Liver (tissue), 9 donors: ENCODE measurements around the gene CDC27. TPM values are rescaled to one million over a fixed set of nuclear protein-coding genes. Genes with fewer than 3 reads are reported as not detected.

ENCODE experiments used
- DNase-seq: peaks from one replicate; pipeline ENCODE4 v3.0.0-alpha.2; 2017; ENCODE audit warnings: low spot score
- H3K27ac ChIP-seq, 2 donors: one replicate each; pipeline ENCODE4 v1.7.0; 2013; ENCODE audit warnings: inconsistent platforms in 2 of 2, low read length in 2 of 2, control low read depth in 1 of 2, low read depth in 1 of 2, mild to moderate bottlenecking in 1 of 2
- H3K27me3 ChIP-seq, 4 donors: one replicate each; pipeline versions ENCODE4 v1.6.1 to v1.7.0; 2013; ENCODE audit warnings: low read length in 3 of 4, inconsistent platforms in 1 of 4, mild to moderate bottlenecking in 1 of 4, moderate library complexity in 1 of 4; ENCODE audit not compliant: control insufficient read depth in 4 of 4, insufficient read depth in 4 of 4
- H3K36me3 ChIP-seq, 4 donors: one replicate each; pipeline versions ENCODE4 v1.6.1 to v1.7.0; 2013; ENCODE audit warnings: low read length in 3 of 4, mild to moderate bottlenecking in 3 of 4, low read depth in 1 of 4, moderate library complexity in 1 of 4; ENCODE audit not compliant: control insufficient read depth in 4 of 4, insufficient read depth in 3 of 4
- H3K4me1 ChIP-seq, 4 donors: one replicate each; pipeline versions ENCODE4 v1.6.1 to v1.7.0; 2013; ENCODE audit warnings: low read length in 3 of 4, mild to moderate bottlenecking in 3 of 4, moderate library complexity in 1 of 4; ENCODE audit not compliant: control insufficient read depth in 4 of 4, insufficient read depth in 4 of 4
- H3K4me3 ChIP-seq, 3 donors: one replicate each; pipeline versions ENCODE4 v1.6.1 to v1.7.0; 2013; ENCODE audit warnings: low read length in 3 of 3, control low read depth in 1 of 3, low read depth in 1 of 3, mild to moderate bottlenecking in 1 of 3
- H3K9ac ChIP-seq, 2 donors: one replicate each; pipeline ENCODE4 v1.7.0; 2013; ENCODE audit warnings: low read length in 2 of 2, mild to moderate bottlenecking in 2 of 2, moderate library complexity in 2 of 2, control low read depth in 1 of 2, low read depth in 1 of 2
- H3K9me3 ChIP-seq, 4 donors: one replicate each; pipeline versions ENCODE4 v1.6.1 to v1.7.0; 2013; ENCODE audit warnings: low read length in 3 of 4; ENCODE audit not compliant: control insufficient read depth in 4 of 4
- EGR1 ChIP-seq, 2 donors: IDR thresholded peaks; 2 replicates each; pipeline ENCODE4 v1.6.1; 2016 to 2018; ENCODE audit warnings: antibody characterized with exemption in 2 of 2, low read depth in 2 of 2
- FOXA2 ChIP-seq: IDR thresholded peaks from 2 replicates; pipeline ENCODE4 v1.6.1; 2016; ENCODE audit warnings: antibody characterized with exemption
- GABPA ChIP-seq, 2 donors: IDR thresholded peaks in 1 of 2; conservative IDR thresholded peaks in 1 of 2; 2 replicates each; pipeline ENCODE4 v1.6.1; 2016; ENCODE audit warnings: antibody characterized with exemption in 2 of 2, mild to moderate bottlenecking in 1 of 2, moderate library complexity in 1 of 2
- HNF4A ChIP-seq, 2 donors: conservative IDR thresholded peaks; 2 replicates each; pipeline ENCODE4 v1.6.1; 2016; ENCODE audit warnings: antibody characterized with exemption in 2 of 2, mild to moderate bottlenecking in 2 of 2
- HNF4G ChIP-seq: IDR thresholded peaks from 2 replicates; pipeline ENCODE4 v1.6.1; 2016; ENCODE audit warnings: antibody characterized with exemption
- JUND ChIP-seq, 2 donors: IDR thresholded peaks; 2 replicates each; pipeline ENCODE4 v1.6.1; 2016; ENCODE audit warnings: antibody characterized with exemption in 2 of 2
- NR2F2 ChIP-seq: IDR thresholded peaks from 2 replicates; pipeline ENCODE4 v1.6.1; 2016; ENCODE audit warnings: antibody characterized with exemption
- RAD21 ChIP-seq, 2 donors: IDR thresholded peaks; 2 replicates each; pipeline ENCODE4 v1.6.1; 2016; ENCODE audit warnings: antibody characterized with exemption in 2 of 2, mild to moderate bottlenecking in 2 of 2
- RXRA ChIP-seq, 2 donors: IDR thresholded peaks; 2 replicates each; pipeline ENCODE4 v1.6.1; 2017 to 2018; ENCODE audit warnings: antibody characterized with exemption in 2 of 2, mild to moderate bottlenecking in 1 of 2
- YY1 ChIP-seq: IDR thresholded peaks from 2 replicates; pipeline ENCODE4 v1.6.1; 2016; ENCODE audit warnings: antibody characterized with exemption, mild to moderate bottlenecking
- WGBS: extraction: QIAGEN DNeasy Blood & Tissue Kit; methylation state at CpG from one replicate; pipeline ENCODE4 v1.1.7; 2013; 5-methylcytosine and 5-hydroxymethylcytosine counted together
- polyA plus RNA-seq, 2 donors: library from polyadenylated mRNA; stranded (reverse) in 1 of 2; unstranded in 1 of 2; fragments of 200-250 nt in 1 of 2; fragments of >200 nt in 1 of 2; fragmentation: Nextera tagmentation in 1 of 2; extraction: Ambion mirVana in 1 of 2; gene quantifications; one replicate each; pipeline versions ENCODE4 v1.2.1 to v1.2.3, GENCODE V29; 2013 to 2015
- total RNA-seq, 2 donors: library from RNA; depleted of rRNA; stranded (reverse); fragments of >200 nt; gene quantifications; one replicate each; pipeline ENCODE4 v1.2.3, GENCODE V29; 2014
- TF ChIP-seq, protein P1 (sequence below): IDR thresholded peaks from 2 replicates; pipeline ENCODE4 v1.6.1; 2016; ENCODE audit warnings: antibody characterized with exemption, mild to moderate bottlenecking
- TF ChIP-seq, protein P2 (sequence below): IDR thresholded peaks from 2 replicates; pipeline ENCODE4 v1.6.1; 2016; ENCODE audit warnings: antibody characterized with exemption
- TF ChIP-seq, protein P3 (sequence below): IDR thresholded peaks from 2 replicates; pipeline ENCODE4 v1.6.1; 2016; ENCODE audit warnings: antibody characterized with exemption
- TF ChIP-seq, protein P4 (sequence below): IDR thresholded peaks from 2 replicates; pipeline ENCODE4 v1.6.1; 2016; ENCODE audit warnings: antibody characterized with exemption
- TF ChIP-seq, protein P5 (sequence below): fragments of 150-350 bp; IDR thresholded peaks from 2 replicates; pipeline ENCODE4 v1.5.1; 2017; ENCODE audit warnings: improper control_type of control experiment, low read depth, low read length; ENCODE audit not compliant: missing input control
- donor health status: healthy.
- donor health status: healthy.
- donor health status: healthy.
- donor health status: healthy.
- donor health status: healthy.

Gene CDC27
- total and polyA plus RNA-seq, 4 donors = 16.8 to 148 (median 27.1) TPM

DNA sequence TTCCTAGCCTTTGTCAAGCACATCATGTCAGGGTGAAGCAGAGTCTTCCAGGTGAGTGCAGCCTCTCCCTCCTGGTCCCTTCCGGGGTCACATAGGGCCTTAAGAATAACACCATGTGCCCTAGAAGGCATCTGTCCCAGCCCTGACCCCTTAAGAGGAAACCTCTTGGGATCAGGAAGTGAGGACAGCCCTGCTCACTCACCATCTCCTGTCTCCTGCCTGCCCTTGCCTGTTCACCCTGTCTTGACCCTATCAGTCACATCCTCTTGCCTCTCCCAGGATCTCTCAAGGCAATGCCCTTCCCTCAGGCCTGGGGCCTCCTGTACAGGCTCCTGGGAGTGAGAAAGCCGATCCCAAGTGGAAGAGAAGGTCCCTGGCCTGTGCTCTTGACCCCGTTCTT, 33.9 kb upstream of the CDC27 start:
- TF ChIP-seq RXRA (IDR thresholded peaks at IDR 0.05) = peak in 1 of 2 donors; percentile 36
- TF ChIP-seq, protein P1, sequence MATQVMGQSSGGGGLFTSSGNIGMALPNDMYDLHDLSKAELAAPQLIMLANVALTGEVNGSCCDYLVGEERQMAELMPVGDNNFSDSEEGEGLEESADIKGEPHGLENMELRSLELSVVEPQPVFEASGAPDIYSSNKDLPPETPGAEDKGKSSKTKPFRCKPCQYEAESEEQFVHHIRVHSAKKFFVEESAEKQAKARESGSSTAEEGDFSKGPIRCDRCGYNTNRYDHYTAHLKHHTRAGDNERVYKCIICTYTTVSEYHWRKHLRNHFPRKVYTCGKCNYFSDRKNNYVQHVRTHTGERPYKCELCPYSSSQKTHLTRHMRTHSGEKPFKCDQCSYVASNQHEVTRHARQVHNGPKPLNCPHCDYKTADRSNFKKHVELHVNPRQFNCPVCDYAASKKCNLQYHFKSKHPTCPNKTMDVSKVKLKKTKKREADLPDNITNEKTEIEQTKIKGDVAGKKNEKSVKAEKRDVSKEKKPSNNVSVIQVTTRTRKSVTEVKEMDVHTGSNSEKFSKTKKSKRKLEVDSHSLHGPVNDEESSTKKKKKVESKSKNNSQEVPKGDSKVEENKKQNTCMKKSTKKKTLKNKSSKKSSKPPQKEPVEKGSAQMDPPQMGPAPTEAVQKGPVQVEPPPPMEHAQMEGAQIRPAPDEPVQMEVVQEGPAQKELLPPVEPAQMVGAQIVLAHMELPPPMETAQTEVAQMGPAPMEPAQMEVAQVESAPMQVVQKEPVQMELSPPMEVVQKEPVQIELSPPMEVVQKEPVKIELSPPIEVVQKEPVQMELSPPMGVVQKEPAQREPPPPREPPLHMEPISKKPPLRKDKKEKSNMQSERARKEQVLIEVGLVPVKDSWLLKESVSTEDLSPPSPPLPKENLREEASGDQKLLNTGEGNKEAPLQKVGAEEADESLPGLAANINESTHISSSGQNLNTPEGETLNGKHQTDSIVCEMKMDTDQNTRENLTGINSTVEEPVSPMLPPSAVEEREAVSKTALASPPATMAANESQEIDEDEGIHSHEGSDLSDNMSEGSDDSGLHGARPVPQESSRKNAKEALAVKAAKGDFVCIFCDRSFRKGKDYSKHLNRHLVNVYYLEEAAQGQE = no peak
- Histone ChIP-seq H3K9ac (no peak overlapping the region), H3K9me3 (no peaks in the 10 kb centered on the region), H3K4me3 (no peak overlapping the region), H3K4me1 (peaks cover 3 to 12% (median 6%) of the 10 kb centered on the region in 4 donors), H3K27ac (no peak overlapping the region), H3K36me3 (no peaks in the 10 kb centered on the region), H3K27me3 (no peaks in the 10 kb centered on the region)
- WGBS = 86% methylated on average over 3 of the region's 3 CpGs
- DNase-seq = no peak

DNA sequence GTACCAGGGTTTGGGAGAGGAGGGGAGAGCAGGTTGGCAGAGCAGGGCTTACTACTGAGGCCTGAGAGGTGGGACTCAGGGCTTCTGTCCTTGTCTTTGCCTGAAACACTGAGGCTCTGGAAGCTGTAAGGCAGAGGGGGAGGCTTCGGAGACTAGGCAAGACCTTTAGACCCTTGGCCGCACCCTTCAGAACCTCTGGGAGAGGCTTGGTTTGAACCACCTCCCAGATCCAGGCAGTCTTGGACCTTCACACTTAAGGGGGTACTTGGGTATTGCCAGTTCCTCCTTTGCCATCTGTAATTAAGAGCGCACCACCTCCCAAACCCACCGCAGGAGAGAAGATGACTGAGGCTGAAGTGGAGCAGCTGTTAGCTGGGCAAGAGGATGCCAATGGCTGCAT, 33.0 kb upstream of the CDC27 start:
- Histone ChIP-seq H3K9me3 (no peaks in the 10 kb centered on the region), H3K27ac (no peak overlapping the region), H3K4me3 (no peak overlapping the region), H3K27me3 (no peaks in the 10 kb centered on the region), H3K9ac (no peak overlapping the region), H3K36me3 (no peaks in the 10 kb centered on the region), H3K4me1 (peaks cover 3 to 12% (median 6%) of the 10 kb centered on the region in 4 donors)
- WGBS = 96% methylated on average over 4 of the region's 4 CpGs
- TF ChIP-seq JUND (IDR thresholded peaks at IDR 0.05) = no peak
- no peak for TF ChIP-seq YY1
- TF ChIP-seq HNF4A (conservative IDR thresholded peaks at IDR 0.05) = no peak
- TF ChIP-seq, protein P2, sequence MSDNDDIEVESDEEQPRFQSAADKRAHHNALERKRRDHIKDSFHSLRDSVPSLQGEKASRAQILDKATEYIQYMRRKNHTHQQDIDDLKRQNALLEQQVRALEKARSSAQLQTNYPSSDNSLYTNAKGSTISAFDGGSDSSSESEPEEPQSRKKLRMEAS = no peak
- no peak for TF ChIP-seq EGR1 (IDR thresholded peaks at IDR 0.05; ENCODE audit: low read depth in 2 of 2)
- TF ChIP-seq, protein P3, sequence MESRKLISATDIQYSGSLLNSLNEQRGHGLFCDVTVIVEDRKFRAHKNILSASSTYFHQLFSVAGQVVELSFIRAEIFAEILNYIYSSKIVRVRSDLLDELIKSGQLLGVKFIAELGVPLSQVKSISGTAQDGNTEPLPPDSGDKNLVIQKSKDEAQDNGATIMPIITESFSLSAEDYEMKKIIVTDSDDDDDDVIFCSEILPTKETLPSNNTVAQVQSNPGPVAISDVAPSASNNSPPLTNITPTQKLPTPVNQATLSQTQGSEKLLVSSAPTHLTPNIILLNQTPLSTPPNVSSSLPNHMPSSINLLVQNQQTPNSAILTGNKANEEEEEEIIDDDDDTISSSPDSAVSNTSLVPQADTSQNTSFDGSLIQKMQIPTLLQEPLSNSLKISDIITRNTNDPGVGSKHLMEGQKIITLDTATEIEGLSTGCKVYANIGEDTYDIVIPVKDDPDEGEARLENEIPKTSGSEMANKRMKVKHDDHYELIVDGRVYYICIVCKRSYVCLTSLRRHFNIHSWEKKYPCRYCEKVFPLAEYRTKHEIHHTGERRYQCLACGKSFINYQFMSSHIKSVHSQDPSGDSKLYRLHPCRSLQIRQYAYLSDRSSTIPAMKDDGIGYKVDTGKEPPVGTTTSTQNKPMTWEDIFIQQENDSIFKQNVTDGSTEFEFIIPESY = no peak
- no peak for TF ChIP-seq GABPA (IDR thresholded peaks at IDR 0.05 in 1 of 2, conservative IDR thresholded peaks at IDR 0.05 in 1 of 2)
- no peak for TF ChIP-seq NR2F2
- TF ChIP-seq FOXA2 = no peak
- TF ChIP-seq RXRA (IDR thresholded peaks at IDR 0.05) = no peak
- no peak for TF ChIP-seq RAD21 (IDR thresholded peaks at IDR 0.05)
- TF ChIP-seq, protein P4, sequence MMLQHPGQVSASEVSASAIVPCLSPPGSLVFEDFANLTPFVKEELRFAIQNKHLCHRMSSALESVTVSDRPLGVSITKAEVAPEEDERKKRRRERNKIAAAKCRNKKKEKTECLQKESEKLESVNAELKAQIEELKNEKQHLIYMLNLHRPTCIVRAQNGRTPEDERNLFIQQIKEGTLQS = no peak
- TF ChIP-seq HNF4G = no peak
- TF ChIP-seq, protein P5, sequence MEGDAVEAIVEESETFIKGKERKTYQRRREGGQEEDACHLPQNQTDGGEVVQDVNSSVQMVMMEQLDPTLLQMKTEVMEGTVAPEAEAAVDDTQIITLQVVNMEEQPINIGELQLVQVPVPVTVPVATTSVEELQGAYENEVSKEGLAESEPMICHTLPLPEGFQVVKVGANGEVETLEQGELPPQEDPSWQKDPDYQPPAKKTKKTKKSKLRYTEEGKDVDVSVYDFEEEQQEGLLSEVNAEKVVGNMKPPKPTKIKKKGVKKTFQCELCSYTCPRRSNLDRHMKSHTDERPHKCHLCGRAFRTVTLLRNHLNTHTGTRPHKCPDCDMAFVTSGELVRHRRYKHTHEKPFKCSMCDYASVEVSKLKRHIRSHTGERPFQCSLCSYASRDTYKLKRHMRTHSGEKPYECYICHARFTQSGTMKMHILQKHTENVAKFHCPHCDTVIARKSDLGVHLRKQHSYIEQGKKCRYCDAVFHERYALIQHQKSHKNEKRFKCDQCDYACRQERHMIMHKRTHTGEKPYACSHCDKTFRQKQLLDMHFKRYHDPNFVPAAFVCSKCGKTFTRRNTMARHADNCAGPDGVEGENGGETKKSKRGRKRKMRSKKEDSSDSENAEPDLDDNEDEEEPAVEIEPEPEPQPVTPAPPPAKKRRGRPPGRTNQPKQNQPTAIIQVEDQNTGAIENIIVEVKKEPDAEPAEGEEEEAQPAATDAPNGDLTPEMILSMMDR = no peak
- no peak for DNase-seq
